Endometrial microvascular endothelial cells (primary cell): ENCODE results near the gene GRIA3. TPM values are rescaled to one million over a fixed set of nuclear protein-coding genes. Genes with fewer than 3 reads are reported as not detected.
"Not testable (repeated sequence)": the region's sequence is repeated elsewhere in the genome, so short reads cannot be mapped to it uniquely, and the experiment has no call there.

Experiments used
- in situ Hi-C: cut with HindIII; loops from 2 replicates; pipeline ENCODE4 v1.10.0; 2017; ENCODE audit warnings: low sequenced_read_pairs, low pct_unique_long_range_greater_than_20kb; ENCODE audit errors: inconsistent ontology term
- total RNA-seq: library from RNA; depleted of rRNA; stranded (reverse); fragments of >200 nt; gene quantifications from one replicate; pipeline ENCODE4 v1.2.3, GENCODE V29; 2015; ENCODE audit errors: inconsistent ontology term

Gene GRIA3
- total RNA-seq, 1 donor from 2014 or later = not detected

GRCh38 chrX:123330229-123330942 is 146.3 kb downstream of the GRIA3 start:
- in situ Hi-C loops = no loop called here

GRCh38 chrX:123331349-123331748 is 147.3 kb downstream of the GRIA3 start:
- in situ Hi-C loops = no loop called here

GRCh38 chrX:123331859-123332258 is 147.8 kb downstream of the GRIA3 start:
- in situ Hi-C loops = no loop called here

GRCh38 chrX:123336666-123337065 is 152.6 kb downstream of the GRIA3 start:
- in situ Hi-C loops = no loop called here

GRCh38 chrX:123337886-123338639 is 154.0 kb downstream of the GRIA3 start:
- in situ Hi-C loops = no loop called here

- in situ Hi-C loops = no loop called here
These were observed 155.3 kb downstream of the GRIA3 start for GRCh38 chrX:123339221-123339905.

GRCh38 chrX:123340696-123341095 is 156.6 kb downstream of the GRIA3 start:
- in situ Hi-C loops = no loop called here

- in situ Hi-C loops = no loop called here
These were observed 164.4 kb downstream of the GRIA3 start for GRCh38 chrX:123348468-123348867.

- in situ Hi-C loops = no loop called here
These were observed 166.1 kb downstream of the GRIA3 start for GRCh38 chrX:123350226-123350625.

- in situ Hi-C loops = no loop called here
These were observed 173.9 kb downstream of the GRIA3 start for GRCh38 chrX:123357941-123358340.

- in situ Hi-C loops = no loop called here
These were observed 174.4 kb downstream of the GRIA3 start for GRCh38 chrX:123358457-123358856.

- in situ Hi-C loops = no loop called here
These were observed 177.3 kb downstream of the GRIA3 start for GRCh38 chrX:123361371-123361770.

- in situ Hi-C loops = not testable (repeated sequence)
These were observed 202.1 kb downstream of the GRIA3 start for GRCh38 chrX:123386196-123386595.

GRCh38 chrX:123392921-123393320 is 208.8 kb downstream of the GRIA3 start:
- in situ Hi-C loops = no loop called here

- in situ Hi-C loops = no loop called here
These were observed 215.6 kb downstream of the GRIA3 start for GRCh38 chrX:123399709-123400108.

- in situ Hi-C loops = no loop called here
These were observed 221.2 kb downstream of the GRIA3 start for GRCh38 chrX:123405231-123405630.

- in situ Hi-C loops = no loop called here
These were observed 225.0 kb downstream of the GRIA3 start for GRCh38 chrX:123408821-123409737.

- in situ Hi-C loops = no loop called here
These were observed 238.8 kb downstream of the GRIA3 start for GRCh38 chrX:123422875-123423274.

GRCh38 chrX:123424546-123424945 is 240.5 kb downstream of the GRIA3 start:
- in situ Hi-C loops = no loop called here
